GF-D8 (cell line): ENCODE results near the gene WDR38.
"Not testable (repeated sequence)": the region's sequence is repeated elsewhere in the genome, so short reads cannot be mapped to it uniquely, and the experiment has no call there.

Experiments used
- DNase-seq: peaks from one replicate; lab custom pipeline; 2025; lab: John Stamatoyannopoulos, UW

The WDR38 gene

DNA sequence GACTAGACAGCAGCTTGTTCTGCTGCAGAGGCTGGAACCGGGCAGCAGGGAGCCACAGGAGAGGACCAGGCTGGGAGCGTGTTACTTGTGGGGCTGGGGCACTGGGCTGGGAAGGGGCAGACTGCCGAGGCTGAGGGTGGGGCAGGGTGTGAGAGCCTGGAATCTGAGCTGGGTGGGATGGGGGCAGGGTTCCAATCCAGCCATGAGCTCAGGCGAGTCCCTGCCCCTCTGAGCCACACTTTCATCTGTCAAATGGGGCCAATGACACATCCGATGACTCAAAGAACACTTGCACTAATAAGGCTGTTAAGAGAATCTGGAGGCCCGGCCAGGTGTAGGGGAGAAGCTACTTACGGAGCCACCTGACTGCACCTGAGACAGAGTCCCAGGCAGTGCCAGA is 18.7 kb upstream of the WDR38 start:
- no peak for DNase-seq

DNA sequence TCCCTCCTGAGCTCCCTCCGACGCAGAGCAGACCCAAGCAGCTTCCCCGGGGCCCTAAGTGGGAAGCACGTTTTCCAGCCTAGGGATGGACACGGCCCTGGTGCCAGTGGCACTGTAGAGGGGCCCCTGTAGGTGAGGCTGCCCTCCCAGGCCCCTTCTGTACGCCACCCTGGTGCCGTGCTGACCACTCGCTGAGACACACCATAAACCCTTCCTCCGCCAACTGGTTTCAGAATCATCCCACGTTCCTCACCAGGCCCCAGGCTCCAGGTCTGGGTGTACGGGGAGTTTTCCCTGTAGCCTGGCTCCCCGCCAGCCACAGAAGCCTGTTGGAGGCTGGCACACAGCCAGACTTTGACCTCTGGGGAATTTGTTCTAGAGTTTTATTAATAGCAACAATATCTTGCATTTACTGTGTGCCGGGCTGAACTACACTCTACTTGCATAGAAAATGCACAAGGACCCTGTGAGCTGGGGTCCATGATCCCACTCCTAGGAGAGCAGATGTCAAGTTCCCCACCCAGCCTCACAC is 18.2 kb upstream of the WDR38 start:
- no peak for DNase-seq

DNA sequence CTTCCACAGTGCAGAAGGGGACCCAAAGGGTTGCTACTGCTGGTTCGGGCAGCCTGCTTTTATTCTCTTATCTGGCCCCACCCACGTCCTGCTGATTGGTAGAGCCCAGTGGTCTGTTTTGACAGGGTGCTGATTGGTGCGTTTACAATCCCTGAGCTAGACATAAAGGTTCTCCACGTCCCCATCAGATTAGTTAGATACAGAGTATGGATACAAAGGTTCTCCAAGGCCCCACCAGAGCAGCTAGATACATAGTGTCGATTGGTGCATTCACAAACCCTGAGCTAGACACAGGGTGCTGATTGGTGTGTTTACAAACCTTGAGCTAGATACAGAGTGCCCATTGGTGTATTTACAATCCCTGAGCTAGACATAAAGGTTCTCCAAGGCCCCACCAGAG is 15.1 kb upstream of the WDR38 start:
- not testable (repeated sequence) for DNase-seq

DNA sequence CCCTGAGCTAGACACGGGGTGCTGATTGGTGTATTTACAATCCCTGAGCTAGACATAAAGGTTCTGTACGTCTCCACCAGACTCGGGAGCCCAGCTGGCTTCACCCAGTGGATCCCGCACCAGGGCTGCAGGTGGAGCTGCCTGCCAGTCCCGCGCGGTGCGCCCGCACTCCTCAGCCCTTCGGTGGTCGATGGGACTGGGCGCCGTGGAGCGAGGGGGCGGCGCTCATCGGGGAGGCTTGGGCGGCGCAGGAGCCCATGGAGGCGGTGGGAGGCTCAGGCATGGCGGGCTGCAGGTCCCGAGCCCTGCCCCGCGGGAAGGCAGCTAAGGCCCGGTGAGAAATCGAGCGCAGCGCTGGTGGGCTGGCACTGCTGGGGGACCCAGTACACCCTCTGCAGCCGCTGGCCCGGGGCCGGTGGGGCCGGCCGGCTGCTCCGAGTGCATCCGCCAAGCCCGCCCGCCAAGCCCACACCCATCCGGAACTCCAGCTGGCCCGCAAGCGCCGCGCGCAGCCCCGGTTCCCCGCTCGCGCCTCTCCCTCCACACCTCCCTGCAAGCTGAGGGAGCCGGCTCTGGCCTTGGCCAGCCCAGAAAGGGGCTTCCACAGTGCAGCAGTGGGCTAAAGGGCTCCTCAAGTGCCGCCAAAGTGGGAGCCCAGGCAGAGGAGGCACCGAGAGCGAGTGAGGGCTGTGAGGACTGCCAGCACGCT is 14.5 kb upstream of the WDR38 start:
- DNase-seq: not testable (repeated sequence)

DNA sequence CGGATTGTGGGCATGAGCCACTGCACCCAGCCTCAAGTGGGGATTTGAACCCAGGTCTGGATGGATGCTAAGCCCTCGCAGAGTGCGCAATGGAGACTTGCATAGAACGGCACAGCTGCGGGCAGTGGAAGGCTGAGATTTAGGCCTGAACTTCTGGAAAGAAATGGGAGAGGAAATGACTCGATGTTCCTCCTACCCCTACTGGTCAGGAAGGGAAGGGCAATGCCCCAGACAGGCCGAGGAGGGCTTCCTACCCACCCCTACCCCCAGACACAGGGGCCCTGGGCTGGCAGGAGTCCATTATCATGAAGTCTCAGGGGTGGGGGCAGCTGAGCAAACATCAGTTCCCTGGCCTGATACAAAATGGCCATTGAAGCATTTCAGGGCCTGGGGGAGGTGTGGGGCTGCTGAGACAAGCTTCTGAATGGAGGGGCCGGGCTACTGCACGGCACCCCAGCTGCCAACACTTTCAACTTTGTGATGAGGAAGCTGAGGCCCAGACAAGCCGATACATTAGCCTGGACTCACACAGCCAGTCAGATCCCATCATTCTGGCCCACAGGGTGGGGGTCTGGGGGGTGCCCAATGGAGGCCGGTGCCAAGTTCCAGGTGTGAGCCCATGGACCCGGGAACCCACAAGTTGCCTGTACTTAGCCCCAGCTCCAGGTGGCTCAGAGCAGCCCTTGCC is 13.5 kb upstream of the WDR38 start:
- DNase-seq: no peak

DNA sequence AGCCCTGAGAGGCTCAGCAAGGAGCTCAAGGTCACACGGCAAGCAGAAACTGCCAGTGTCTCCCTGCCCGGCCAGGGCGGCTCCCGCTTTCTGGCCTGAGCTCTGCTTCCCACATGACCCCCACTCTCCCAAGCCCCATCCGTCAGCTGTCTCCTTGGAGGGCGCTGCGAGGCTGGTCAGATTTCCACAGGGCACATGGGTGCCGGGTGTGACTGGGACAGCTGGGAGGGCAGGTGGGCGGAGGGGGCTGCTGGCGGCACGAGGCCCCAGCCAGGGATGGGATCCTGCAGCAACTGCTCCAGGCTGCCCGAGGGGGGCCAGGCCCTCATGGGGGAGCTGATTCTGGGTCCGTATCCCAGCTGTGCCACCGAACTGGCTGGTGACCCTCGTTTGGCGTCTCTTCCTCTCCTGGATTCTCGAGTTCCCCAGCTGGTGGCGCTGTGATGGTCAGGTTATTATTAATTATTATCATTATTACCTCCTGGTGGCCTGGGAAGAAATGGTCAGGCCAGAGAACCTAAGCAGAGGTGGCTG is 12.9 kb upstream of the WDR38 start:
- DNase-seq: no peak

DNA sequence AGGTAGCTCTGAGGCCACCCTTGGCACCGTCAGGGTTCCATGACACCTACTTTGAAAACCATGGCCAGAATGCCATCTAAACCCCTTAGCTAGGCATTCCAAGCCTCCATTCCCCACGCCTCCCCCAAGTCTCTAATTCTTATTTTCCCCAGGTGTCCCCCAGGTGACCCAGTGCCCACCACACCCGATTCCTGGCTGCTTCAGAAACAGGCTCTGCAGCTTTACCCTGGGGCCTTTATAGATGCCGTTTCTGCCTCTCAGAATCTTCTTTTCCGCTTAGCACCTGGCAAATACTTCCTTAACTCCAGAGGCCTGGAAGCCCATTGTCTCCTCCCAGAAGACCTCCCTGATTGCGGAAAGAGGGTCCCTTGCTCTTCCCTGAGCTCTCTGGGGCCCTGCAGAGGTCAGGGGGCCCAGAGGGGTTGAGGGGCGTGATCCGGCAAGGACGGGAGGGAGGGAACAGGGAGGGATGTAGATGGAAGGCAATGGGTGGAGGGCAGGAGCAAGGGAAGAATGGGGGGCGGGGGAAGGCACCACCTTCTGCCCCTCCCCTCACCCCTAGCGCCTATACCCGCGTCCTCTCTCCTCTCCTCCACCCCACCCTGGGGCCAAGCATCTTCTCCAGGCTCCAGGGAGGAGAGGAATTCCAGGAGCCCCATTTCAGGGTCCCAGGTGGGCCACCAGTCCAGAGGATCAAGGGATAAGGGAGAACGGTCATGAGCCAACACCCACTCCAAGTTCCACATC is 12.0 kb upstream of the WDR38 start:
- DNase-seq: no peak

DNA sequence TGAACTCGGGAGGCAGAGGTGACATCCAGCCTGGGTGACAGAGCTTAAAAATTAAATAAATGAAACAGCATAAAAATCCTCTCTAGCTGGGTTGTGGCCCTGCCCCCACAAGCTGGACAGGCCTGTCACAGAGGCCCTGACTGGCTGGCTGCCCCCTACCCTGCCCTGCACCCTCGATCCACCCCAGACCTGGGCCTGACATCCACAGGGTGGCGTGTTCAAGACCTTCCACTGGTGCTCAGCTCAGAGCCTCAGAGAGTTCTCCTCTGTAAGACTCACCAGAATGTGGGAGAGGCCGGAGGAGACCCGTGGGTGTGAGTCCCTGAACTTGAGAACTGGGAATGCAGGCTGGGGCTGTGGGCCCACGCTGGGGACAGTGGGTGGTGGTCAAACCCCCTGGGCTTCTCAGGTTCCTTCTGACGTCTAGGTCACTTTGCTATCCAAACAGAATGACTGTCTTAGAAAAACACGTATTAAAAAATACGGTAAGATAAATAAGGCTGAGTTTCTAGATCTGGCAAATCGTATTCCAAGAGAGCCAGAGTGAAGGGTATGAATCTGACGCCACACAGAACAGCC is 9.7 kb upstream of the WDR38 start:
- DNase-seq: no peak

DNA sequence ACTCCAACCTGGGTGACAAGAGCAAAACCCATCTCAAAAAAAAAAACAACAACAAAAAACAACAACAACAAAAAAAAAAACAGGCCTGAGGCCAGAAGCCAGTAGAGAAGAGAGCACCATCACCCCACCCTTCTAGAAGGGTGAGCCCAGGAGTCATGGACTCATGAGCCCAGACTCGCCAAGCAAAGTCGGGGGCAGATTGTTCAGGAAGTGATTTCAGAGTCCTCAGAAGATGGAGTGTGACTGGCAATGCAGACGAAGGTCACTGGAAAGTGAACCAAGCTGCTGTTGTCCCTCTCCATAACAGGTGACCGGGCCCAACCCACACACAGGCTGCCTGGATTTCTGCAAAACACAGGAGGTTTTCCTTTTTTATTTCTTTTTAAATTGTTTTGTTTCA is 9.0 kb upstream of the WDR38 start:
- DNase-seq: no peak

DNA sequence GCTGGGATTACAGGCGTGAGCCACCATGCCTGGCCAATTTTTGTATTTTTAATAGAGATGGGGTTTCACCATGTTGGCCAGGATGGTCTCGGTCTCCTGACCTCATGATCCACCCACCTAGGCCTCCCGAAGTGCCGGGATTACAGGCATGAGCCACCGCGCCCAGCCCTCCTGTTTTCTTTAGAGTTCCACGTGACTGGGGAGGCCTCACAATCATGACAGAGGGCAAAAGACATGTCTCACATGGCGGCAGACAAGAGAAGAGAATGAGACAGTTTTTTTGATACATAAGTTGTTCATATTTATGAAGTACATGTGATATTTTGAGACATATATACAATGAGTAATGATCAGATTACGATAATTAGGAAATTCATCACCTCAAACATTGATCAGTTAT is 6.8 kb upstream of the WDR38 start:
- not testable (repeated sequence) for DNase-seq

DNA sequence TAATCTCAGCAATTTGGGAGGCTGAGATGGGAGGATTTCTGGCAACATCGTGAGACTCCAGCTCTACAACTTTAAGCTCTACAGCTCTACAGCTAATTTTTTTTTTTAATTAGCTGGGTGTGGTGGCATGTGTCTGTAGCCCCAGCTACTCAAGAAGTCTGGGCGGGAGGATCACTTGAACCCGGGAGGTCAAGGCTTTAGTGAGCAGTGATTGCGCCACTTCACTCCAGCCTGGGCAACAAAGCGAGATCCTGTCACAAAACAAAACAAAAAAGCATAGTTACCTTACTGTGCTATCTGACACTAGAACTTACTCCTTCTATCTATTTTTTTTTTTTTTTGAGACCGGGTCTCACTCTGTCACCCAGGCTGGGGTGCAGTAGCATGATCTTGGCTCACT is 6.3 kb upstream of the WDR38 start:
- DNase-seq: no peak

DNA sequence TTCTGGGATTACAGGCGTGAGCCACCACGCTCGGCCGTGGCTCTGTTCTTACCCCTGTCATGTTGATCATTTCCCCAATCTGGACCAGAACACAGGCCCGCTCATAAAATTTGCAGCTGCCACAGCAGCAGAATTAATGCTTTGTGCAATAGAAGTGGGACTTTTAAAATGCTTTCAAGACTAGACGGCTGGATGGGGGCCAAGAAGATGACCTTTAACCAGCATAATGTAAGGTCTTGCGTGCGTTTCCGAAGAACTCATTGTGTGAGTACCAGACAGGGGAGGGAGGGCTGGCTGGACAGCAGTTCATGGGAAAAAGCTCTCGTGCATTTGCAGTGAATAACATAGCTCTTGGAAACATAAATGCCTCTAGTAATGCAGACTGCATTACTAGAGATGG is 3.5 kb upstream of the WDR38 start:
- no peak for DNase-seq

DNA sequence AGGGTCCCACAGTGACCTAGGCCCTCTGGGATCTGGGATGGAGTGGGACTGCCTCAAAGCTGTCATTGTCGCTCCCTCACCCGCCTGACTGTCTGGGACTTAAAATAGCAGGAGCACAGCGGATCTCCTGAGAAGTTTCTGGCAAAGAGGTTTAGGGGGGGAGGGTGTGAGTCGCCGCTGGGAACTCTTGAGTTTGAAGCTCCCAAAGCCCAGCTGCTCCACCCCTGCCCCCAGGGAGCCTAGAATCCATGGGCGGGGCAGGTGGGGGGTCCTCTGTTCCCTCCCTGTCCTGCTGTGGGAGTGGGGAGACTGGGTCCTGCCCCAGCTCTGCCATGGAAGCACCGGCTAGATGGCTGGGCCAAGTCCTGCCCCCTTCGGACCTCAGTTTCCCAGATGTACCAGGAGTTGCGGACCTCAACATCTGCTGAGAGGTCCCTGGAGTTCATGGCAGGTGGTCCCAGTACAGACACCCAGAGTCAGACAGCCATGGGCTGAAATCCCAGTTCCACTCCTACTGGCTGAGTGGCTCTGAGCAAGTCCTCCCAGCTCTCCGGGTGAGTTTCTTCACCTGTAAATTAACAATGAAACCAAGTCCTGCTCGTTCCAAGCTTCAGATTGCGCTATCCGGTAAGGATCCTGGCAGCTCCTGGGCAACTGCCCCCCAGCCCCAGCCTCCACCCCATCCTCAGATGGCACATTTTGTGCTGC is 985 bp upstream of the WDR38 start:
- no peak for DNase-seq

DNA sequence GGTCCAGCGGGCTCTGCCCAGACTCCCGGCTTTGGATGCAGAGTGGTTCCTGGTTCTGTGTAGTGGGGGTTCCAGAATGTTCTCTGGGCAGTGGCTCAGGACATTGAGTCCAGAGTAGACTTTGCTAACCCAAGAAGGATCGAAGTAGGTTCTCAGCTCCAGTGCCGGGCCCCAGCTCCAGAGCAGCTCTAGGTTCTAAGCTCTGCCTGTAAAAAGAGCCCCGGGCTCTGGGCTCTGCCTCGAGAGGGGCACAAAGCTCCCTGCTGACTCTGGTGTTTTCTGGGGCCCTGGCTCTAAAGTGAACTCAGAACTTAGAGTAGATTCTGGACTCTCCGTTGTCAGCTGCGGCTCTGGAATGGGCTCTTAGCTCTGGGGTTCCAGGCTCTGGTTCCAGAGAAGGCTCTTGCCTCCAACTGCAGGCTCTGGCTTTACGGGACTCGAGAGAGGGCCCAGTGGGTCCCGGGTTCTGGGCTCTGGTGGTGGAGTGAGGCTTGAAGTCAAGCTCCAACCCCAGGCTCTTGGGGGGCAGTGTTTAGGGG is 414 bp downstream of the WDR38 start:
- DNase-seq: no peak

DNA sequence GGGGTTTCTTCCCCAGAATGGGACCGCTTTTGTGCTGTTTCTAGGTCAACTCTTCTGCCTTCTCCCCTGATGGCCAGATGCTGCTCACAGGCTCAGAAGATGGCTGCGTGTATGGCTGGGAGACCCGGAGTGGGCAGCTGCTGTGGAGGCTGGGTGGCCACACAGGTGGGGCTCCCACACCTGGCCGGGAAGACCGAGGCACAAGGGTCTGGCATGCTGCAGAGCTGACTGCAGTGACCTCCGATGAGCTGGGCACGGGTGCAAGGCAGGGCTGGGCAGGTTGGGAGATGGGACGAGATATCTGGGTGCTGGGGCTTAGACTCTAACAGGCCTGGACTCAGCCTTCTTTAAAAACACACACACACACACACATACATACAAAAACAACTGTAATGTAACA is 901 bp downstream of the WDR38 start:
- no peak for DNase-seq

DNA sequence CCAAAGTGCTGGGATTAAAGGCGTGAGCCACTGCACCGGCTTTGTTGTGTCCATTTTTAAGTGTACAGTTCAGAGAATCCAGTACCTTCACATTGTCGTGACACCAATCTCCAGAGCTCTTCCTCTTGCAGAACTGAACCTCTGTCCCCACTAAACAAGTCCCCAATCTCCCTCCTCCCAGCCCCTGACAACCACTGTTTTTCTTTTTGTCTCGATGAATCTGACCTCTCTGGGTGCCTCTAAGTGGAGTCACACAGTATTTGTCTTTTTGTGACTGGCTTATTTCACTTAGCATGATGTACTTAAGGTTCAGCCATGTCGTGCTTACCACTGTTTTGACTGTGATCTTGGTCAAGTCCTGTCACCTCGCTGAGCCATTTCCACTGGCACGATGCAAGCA is 1.6 kb downstream of the WDR38 start:
- no peak for DNase-seq

DNA sequence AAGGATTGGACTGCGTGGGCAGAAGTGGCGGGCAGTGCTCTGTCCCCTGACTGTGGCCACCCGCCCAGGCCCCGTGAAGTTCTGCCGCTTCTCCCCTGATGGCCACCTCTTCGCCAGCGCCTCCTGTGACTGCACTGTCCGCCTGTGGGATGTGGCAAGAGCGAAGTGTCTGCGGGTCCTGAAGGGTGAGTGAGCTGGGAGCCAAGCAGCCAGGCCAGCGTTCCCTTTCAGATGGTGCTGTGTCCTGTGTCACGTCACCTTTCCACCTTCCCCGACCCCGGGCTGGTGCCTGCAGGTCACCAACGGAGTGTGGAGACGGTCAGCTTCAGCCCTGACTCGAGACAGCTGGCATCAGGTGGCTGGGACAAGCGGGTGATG is 2.3 kb downstream of the WDR38 start:
- DNase-seq: no peak

DNA sequence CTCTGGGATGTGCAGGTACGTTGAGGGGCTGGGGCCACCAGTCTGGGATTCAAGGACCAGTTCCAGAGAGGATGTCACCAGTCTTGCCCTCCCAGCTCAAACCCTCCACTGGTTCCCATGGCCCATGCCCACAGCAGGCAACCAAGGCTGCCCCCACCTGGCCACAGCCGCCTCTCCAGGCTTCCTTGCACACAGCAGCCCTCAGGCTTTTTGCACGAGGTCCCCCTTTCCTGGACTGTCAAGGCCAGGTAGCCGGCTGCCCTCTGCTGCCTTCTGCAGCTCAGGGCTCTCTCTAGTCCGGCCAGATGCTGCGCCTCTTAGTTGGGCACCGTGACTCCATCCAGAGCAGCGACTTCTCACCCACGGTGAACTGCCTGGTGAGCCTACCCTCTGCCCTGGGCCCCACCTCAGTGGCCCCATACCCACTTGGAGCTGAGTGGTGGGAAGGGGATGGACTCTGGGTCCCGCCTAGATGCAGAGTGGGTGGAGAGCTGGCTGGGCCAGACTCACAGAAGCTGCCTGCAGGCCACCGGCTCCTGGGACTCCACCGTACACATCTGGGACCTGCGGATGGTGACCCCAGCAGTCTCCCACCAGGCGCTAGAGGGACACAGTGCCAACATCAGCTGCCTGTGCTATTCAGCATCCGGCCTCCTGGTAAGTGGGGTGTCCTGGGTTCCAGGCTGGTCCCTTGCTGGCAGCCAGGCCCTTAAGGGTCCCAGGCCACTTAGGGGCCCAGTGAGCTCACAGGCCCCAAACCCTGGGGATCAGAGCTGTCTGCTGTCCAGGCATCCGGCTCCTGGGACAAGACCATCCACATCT is 2.9 kb downstream of the WDR38 start:
- no peak for DNase-seq

DNA sequence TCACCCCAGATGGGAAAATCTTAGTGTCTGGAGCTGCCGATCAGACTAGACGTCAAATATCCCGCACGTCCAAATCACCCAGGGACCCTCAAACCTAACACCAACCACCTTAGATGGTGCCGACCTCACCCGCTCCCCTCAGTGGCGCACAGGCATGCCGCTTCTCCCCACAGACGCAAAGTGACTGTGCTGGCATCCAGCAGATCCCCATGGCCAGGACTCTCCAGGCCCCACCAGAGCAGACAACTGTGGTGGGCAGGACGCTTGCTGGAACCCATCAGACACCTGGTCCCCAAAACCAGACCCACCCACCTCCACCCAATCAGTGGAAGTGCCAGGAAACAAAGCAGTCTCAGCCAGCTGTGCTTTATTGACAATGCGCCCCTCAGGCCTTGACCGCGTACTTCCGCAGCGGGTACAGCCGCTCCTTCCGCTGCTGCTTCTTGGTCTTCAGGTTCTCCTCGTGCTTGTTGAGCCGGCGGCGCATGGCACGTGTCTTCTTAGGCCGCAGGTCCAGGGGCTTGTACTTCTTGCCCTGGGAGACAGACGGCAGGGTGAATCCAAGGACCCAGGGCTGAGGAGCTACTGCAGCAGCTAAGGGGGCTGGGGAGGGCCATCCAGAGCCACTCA is 4.4 kb downstream of the WDR38 start:
- no peak for DNase-seq
